ENCODE measurements around the gene MSH6. TPM values are rescaled to one million over a fixed set of nuclear protein-coding genes. Genes with fewer than 3 reads are reported as not detected.

Gene MSH6
- total RNA-seq, 1 donor from 2014 or later = 140 TPM

DNA sequence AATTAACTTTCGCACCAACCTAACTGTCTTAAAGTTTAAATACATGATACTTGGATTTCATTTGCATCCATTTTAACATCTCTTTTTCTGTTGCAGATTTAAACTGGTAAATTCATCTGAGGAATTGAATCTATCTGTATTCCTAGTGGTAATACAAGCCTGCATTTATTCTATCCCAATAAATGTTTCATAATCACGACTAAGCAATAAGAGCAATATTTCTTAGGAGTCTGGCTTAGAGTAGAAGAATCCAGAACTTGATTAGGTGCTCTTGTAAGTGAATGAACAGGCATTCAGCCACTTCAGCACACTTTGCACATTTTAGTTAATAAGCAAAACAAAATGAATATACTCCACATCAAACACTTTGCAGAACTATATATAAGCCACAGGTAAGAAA, 27.0 kb downstream of the MSH6 start:
- H3K4me3 Mint-ChIP-seq = no peak overlapping the region
- H3K36me3 Mint-ChIP-seq = peaks cover 44% of the 10 kb centered on the region
- TF ChIP-seq CTCF (IDR thresholded peaks at IDR 0.05; ENCODE audit: unreplicated experiment) = no peak
- no peaks in the 10 kb centered on the region for H3K27me3 Mint-ChIP-seq (ENCODE audit: low read depth)
- no peak overlapping the region for H3K27ac Mint-ChIP-seq
- H3K4me1 Mint-ChIP-seq = peaks cover 2% of the 10 kb centered on the region
- DNase-seq (ENCODE audit: low spot score in 2 of 2, unreplicated experiment in 2 of 2) = no peak
- peaks cover 3% of the 10 kb centered on the region for H3K9me3 Mint-ChIP-seq

- no peak for DNase-seq (ENCODE audit: low spot score in 2 of 2, unreplicated experiment in 2 of 2)
- H3K9me3 Mint-ChIP-seq = peaks cover 7% of the 10 kb centered on the region
- H3K27me3 Mint-ChIP-seq (ENCODE audit: low read depth) = no peaks in the 10 kb centered on the region
- TF ChIP-seq CTCF (IDR thresholded peaks at IDR 0.05; ENCODE audit: unreplicated experiment) = no peak
- no peak overlapping the region for H3K4me3 Mint-ChIP-seq
- peak overlapping the region; percentile 51 for H3K27ac Mint-ChIP-seq
- peaks cover 2% of the 10 kb centered on the region for H3K4me1 Mint-ChIP-seq
- peaks cover 50% of the 10 kb centered on the region for H3K36me3 Mint-ChIP-seq
Observed at GRCh38 chr2:47810850-47811249, 27.9 kb downstream of the MSH6 start.

GRCh38 chr2:47811668-47812067, 28.7 kb downstream of the MSH6 start:
- Mint-ChIP-seq H3K36me3 (peaks cover 52% of the 10 kb centered on the region), H3K9me3 (peaks cover 7% of the 10 kb centered on the region), H3K27me3 (ENCODE audit: low read depth) (no peaks in the 10 kb centered on the region), H3K27ac (peak overlapping the region; percentile 41), H3K4me3 (no peak overlapping the region), H3K4me1 (peaks cover 2% of the 10 kb centered on the region)
- no peak for TF ChIP-seq CTCF (IDR thresholded peaks at IDR 0.05; ENCODE audit: unreplicated experiment)
- DNase-seq (ENCODE audit: low spot score in 2 of 2, unreplicated experiment in 2 of 2) = no peak

DNA sequence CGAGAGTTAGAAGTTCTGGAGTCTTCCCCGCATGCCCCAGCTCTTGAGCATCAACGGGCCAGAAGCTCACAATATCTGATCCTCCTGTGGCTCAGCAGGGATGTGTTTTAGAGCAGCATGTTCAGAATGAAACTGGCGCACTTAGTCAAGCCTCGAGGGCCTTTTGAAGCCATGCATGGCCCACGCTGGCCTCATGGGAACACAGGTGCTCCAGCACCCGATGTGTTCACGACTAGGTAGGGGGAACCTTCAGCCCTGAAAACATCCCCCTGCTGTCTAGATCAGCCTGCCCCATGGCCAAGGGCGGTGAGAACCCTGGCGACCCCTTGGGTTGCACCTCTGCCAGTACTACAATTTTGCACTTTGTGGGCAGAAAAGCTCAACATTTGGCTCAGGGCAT, 32.8 kb downstream of the MSH6 start:
- Mint-ChIP-seq H3K36me3 (peaks cover 69% of the 10 kb centered on the region), H3K4me1 (no peaks in the 10 kb centered on the region), H3K9me3 (peaks cover 7% of the 10 kb centered on the region), H3K4me3 (no peak overlapping the region), H3K27me3 (ENCODE audit: low read depth) (no peaks in the 10 kb centered on the region), H3K27ac (no peak overlapping the region)
- no peak for TF ChIP-seq CTCF (IDR thresholded peaks at IDR 0.05; ENCODE audit: unreplicated experiment)
- DNase-seq (ENCODE audit: low spot score in 2 of 2, unreplicated experiment in 2 of 2) = no peak

- Mint-ChIP-seq H3K4me3 (no peak overlapping the region), H3K27me3 (ENCODE audit: low read depth) (no peaks in the 10 kb centered on the region), H3K9me3 (peaks cover 7% of the 10 kb centered on the region), H3K4me1 (no peaks in the 10 kb centered on the region), H3K27ac (no peak overlapping the region), H3K36me3 (peaks cover 65% of the 10 kb centered on the region)
- TF ChIP-seq CTCF (IDR thresholded peaks at IDR 0.05; ENCODE audit: unreplicated experiment) = no peak
- DNase-seq (ENCODE audit: low spot score in 2 of 2, unreplicated experiment in 2 of 2) = no peak
Observed at GRCh38 chr2:47818777-47819176, 35.8 kb downstream of the MSH6 start.

- no peaks in the 10 kb centered on the region for H3K4me1 Mint-ChIP-seq
- peaks cover 4% of the 10 kb centered on the region for H3K9me3 Mint-ChIP-seq
- H3K4me3 Mint-ChIP-seq = no peak overlapping the region
- H3K36me3 Mint-ChIP-seq = peaks cover 61% of the 10 kb centered on the region
- no peak for TF ChIP-seq CTCF (IDR thresholded peaks at IDR 0.05; ENCODE audit: unreplicated experiment)
- no peak overlapping the region for H3K27ac Mint-ChIP-seq
- DNase-seq (ENCODE audit: low spot score in 2 of 2, unreplicated experiment in 2 of 2) = no peak
- no peaks in the 10 kb centered on the region for H3K27me3 Mint-ChIP-seq (ENCODE audit: low read depth)
Observed at GRCh38 chr2:47819834-47820233, 36.9 kb downstream of the MSH6 start.

Data from mesothelial cell of epicardium (in vitro differentiated cells).